ENCODE results near the gene RGS11. TPM values are rescaled to one million over a fixed set of nuclear protein-coding genes. Genes with fewer than 3 reads are reported as not detected.

Gene RGS11
- total and polyA plus RNA-seq, 5 donors from 2014 or later: not detected

- H3K4me3 Mint-ChIP-seq: no peak overlapping the region
- Histone ChIP-seq H3K4me3 (ENCODE audit: low read depth, low read length) (no peak overlapping the region), H3K36me3 (ENCODE audit: control insufficient read depth, insufficient read depth, low read length) (peaks cover 37% of the 10 kb centered on the region), H3K27me3 (ENCODE audit: control insufficient read depth, insufficient read depth, low read length) (no peaks in the 10 kb centered on the region), H3K27ac (ENCODE audit: insufficient read depth, low read length, poor library complexity, severe bottlenecking) (no peak overlapping the region), H3K4me1 (ENCODE audit: control insufficient read depth, insufficient read depth, low read length, poor library complexity, severe bottlenecking) (peaks cover 4% of the 10 kb centered on the region), H3K9me3 (ENCODE audit: control insufficient read depth in 2 of 2, low read length in 2 of 2) (no peaks in the 10 kb centered on the region)
- no peaks in the 10 kb centered on the region for H3K9me3 Mint-ChIP-seq
- H3K27me3 Mint-ChIP-seq: no peaks in the 10 kb centered on the region
- ATAC-seq (ENCODE audit: low read depth in 2 of 2): no peak
- no peak overlapping the region for H3K27ac Mint-ChIP-seq
- DNase-seq: no peak
- H3K4me1 Mint-ChIP-seq: peaks cover 0 to 8% (median 3%) of the 10 kb centered on the region in 4 donors
- H3K36me3 Mint-ChIP-seq: peaks cover 12% of the 10 kb centered on the region
Observed at GRCh38 chr16:306911-307370, 31.2 kb upstream of the RGS11 start.

- H3K4me3 ChIP-seq (ENCODE audit: low read depth, low read length): no peak overlapping the region
- H3K27me3 Mint-ChIP-seq: no peaks in the 10 kb centered on the region
- H3K9me3 ChIP-seq (ENCODE audit: control insufficient read depth in 2 of 2, low read length in 2 of 2): no peaks in the 10 kb centered on the region
- DNase-seq: no peak
- peak overlapping the region in 1 of 3 donors; percentile 28 for H3K27ac Mint-ChIP-seq
- H3K36me3 ChIP-seq (ENCODE audit: control insufficient read depth, insufficient read depth, low read length): peaks cover 38% of the 10 kb centered on the region
- no peaks in the 10 kb centered on the region for H3K9me3 Mint-ChIP-seq
- H3K27ac ChIP-seq (ENCODE audit: insufficient read depth, low read length, poor library complexity, severe bottlenecking): no peak overlapping the region
- peaks cover 12% of the 10 kb centered on the region for H3K36me3 Mint-ChIP-seq
- no peaks in the 10 kb centered on the region for H3K27me3 ChIP-seq (ENCODE audit: control insufficient read depth, insufficient read depth, low read length)
- peaks cover 0 to 8% (median 3%) of the 10 kb centered on the region in 4 donors for H3K4me1 Mint-ChIP-seq
- peaks cover 4% of the 10 kb centered on the region for H3K4me1 ChIP-seq (ENCODE audit: control insufficient read depth, insufficient read depth, low read length, poor library complexity, severe bottlenecking)
- ATAC-seq (ENCODE audit: low read depth in 2 of 2): no peak
- H3K4me3 Mint-ChIP-seq: no peak overlapping the region
Observed at GRCh38 chr16:305916-306626, 30.3 kb upstream of the RGS11 start.

DNA sequence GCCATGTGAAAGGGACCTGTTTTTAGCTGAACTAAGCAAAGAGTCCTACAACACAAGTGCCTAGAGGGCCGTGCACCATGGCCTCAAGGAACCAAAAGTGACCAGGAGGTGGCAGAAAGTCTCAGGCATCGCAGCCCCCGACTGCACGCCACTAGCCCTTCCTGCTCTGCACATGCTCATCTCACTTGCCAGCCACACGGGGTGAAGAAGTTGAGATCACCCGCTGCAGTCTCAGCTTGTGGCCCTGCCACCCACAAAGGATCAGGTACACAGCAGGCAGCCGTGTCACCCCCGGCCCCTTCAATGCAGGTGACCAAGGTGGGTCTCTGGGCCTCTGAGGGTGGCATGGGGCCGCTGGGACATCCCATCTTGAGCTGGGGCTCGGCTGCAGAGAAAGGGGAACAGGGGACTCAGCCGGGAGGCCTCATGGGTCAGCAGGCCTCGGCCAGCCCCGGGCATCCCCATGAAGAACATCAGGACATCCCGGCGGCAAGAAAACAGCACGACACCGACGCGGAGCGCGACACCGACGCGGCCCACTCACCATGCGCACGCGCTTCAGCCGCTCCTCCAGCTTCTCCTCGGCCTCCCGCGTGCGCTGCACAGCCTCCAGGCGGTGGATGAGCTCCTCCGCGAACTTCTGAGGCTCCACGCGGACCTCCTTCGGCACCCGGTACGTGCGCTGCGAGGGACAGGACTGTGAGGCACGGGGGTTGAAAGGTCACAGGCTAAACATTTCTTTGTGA lies 28.2 kb upstream of the RGS11 start:
- DNase-seq: no peak
- Mint-ChIP-seq H3K36me3 (peaks cover 8% of the 10 kb centered on the region), H3K27ac (no peak overlapping the region), H3K9me3 (no peaks in the 10 kb centered on the region), H3K4me3 (no peak overlapping the region), H3K4me1 (peaks cover 0 to 3% (median 0%) of the 10 kb centered on the region in 4 donors), H3K27me3 (no peaks in the 10 kb centered on the region)
- H3K36me3 ChIP-seq (ENCODE audit: control insufficient read depth, insufficient read depth, low read length): peaks cover 33% of the 10 kb centered on the region
- no peaks in the 10 kb centered on the region for H3K9me3 ChIP-seq (ENCODE audit: control insufficient read depth in 2 of 2, low read length in 2 of 2)
- H3K27ac ChIP-seq (ENCODE audit: insufficient read depth, low read length, poor library complexity, severe bottlenecking): no peak overlapping the region
- peak in 1 of 2 donors; percentile 46 for ATAC-seq (ENCODE audit: low read depth in 2 of 2)
- H3K27me3 ChIP-seq (ENCODE audit: control insufficient read depth, insufficient read depth, low read length): no peaks in the 10 kb centered on the region
- no peaks in the 10 kb centered on the region for H3K4me1 ChIP-seq (ENCODE audit: control insufficient read depth, insufficient read depth, low read length, poor library complexity, severe bottlenecking)
- no peak overlapping the region for H3K4me3 ChIP-seq (ENCODE audit: low read depth, low read length)

GRCh38 chr16:301950-302349 lies 26.2 kb upstream of the RGS11 start:
- H3K4me3 Mint-ChIP-seq: no peak overlapping the region
- H3K36me3 Mint-ChIP-seq: peaks cover 8% of the 10 kb centered on the region
- no peak overlapping the region for H3K27ac ChIP-seq (ENCODE audit: insufficient read depth, low read length, poor library complexity, severe bottlenecking)
- no peak for DNase-seq
- no peak for ATAC-seq (ENCODE audit: low read depth in 2 of 2)
- no peaks in the 10 kb centered on the region for H3K27me3 Mint-ChIP-seq
- H3K36me3 ChIP-seq (ENCODE audit: control insufficient read depth, insufficient read depth, low read length): peaks cover 24% of the 10 kb centered on the region
- no peak overlapping the region for H3K4me3 ChIP-seq (ENCODE audit: low read depth, low read length)
- H3K4me1 Mint-ChIP-seq: peaks cover 0 to 3% (median 0%) of the 10 kb centered on the region in 4 donors
- H3K27me3 ChIP-seq (ENCODE audit: control insufficient read depth, insufficient read depth, low read length): no peaks in the 10 kb centered on the region
- H3K4me1 ChIP-seq (ENCODE audit: control insufficient read depth, insufficient read depth, low read length, poor library complexity, severe bottlenecking): no peaks in the 10 kb centered on the region
- H3K9me3 ChIP-seq (ENCODE audit: control insufficient read depth in 2 of 2, low read length in 2 of 2): no peaks in the 10 kb centered on the region
- H3K27ac Mint-ChIP-seq: no peak overlapping the region
- no peaks in the 10 kb centered on the region for H3K9me3 Mint-ChIP-seq

GRCh38 chr16:301235-301634 lies 25.5 kb upstream of the RGS11 start:
- no peaks in the 10 kb centered on the region for H3K9me3 ChIP-seq (ENCODE audit: control insufficient read depth in 2 of 2, low read length in 2 of 2)
- peaks cover 23% of the 10 kb centered on the region for H3K36me3 ChIP-seq (ENCODE audit: control insufficient read depth, insufficient read depth, low read length)
- DNase-seq (no peak), ATAC-seq (ENCODE audit: low read depth in 2 of 2) (no peak)
- no peaks in the 10 kb centered on the region for H3K4me1 ChIP-seq (ENCODE audit: control insufficient read depth, insufficient read depth, low read length, poor library complexity, severe bottlenecking)
- H3K27me3 Mint-ChIP-seq: no peaks in the 10 kb centered on the region
- no peaks in the 10 kb centered on the region for H3K9me3 Mint-ChIP-seq
- no peak overlapping the region for H3K4me3 ChIP-seq (ENCODE audit: low read depth, low read length)
- H3K27ac ChIP-seq (ENCODE audit: insufficient read depth, low read length, poor library complexity, severe bottlenecking): no peak overlapping the region
- no peaks in the 10 kb centered on the region for H3K27me3 ChIP-seq (ENCODE audit: control insufficient read depth, insufficient read depth, low read length)
- H3K4me1 Mint-ChIP-seq: peaks cover 0 to 3% (median 0%) of the 10 kb centered on the region in 4 donors
- H3K4me3 Mint-ChIP-seq: no peak overlapping the region
- peaks cover 5% of the 10 kb centered on the region for H3K36me3 Mint-ChIP-seq
- peak overlapping the region in 1 of 3 donors; percentile 18 for H3K27ac Mint-ChIP-seq

GRCh38 chr16:297832-298231 lies 22.1 kb upstream of the RGS11 start:
- Histone ChIP-seq H3K9me3 (ENCODE audit: control insufficient read depth in 2 of 2, low read length in 2 of 2) (no peaks in the 10 kb centered on the region), H3K4me1 (ENCODE audit: control insufficient read depth, insufficient read depth, low read length, poor library complexity, severe bottlenecking) (no peaks in the 10 kb centered on the region), H3K27me3 (ENCODE audit: control insufficient read depth, insufficient read depth, low read length) (no peaks in the 10 kb centered on the region), H3K4me3 (ENCODE audit: low read depth, low read length) (no peak overlapping the region), H3K36me3 (ENCODE audit: control insufficient read depth, insufficient read depth, low read length) (peaks cover 22% of the 10 kb centered on the region), H3K27ac (ENCODE audit: insufficient read depth, low read length, poor library complexity, severe bottlenecking) (no peak overlapping the region)
- DNase-seq (no peak), ATAC-seq (ENCODE audit: low read depth in 2 of 2) (no peak)
- H3K27ac Mint-ChIP-seq: no peak overlapping the region
- peaks cover under 1% of the 10 kb centered on the region for H3K36me3 Mint-ChIP-seq
- no peaks in the 10 kb centered on the region for H3K27me3 Mint-ChIP-seq
- peaks cover 0 to 2% (median 0%) of the 10 kb centered on the region in 7 donors for H3K9me3 Mint-ChIP-seq
- no peak overlapping the region for H3K4me3 Mint-ChIP-seq
- no peaks in the 10 kb centered on the region for H3K4me1 Mint-ChIP-seq

- H3K27ac ChIP-seq (ENCODE audit: insufficient read depth, low read length, poor library complexity, severe bottlenecking): no peak overlapping the region
- DNase-seq: no peak
- H3K9me3 ChIP-seq (ENCODE audit: control insufficient read depth in 2 of 2, low read length in 2 of 2): no peaks in the 10 kb centered on the region
- Mint-ChIP-seq H3K4me1 (no peaks in the 10 kb centered on the region), H3K36me3 (peaks cover 5% of the 10 kb centered on the region), H3K9me3 (peaks cover 0 to 2% (median 0%) of the 10 kb centered on the region in 7 donors), H3K4me3 (no peak overlapping the region), H3K27ac (no peak overlapping the region), H3K27me3 (no peaks in the 10 kb centered on the region)
- peaks cover 24% of the 10 kb centered on the region for H3K36me3 ChIP-seq (ENCODE audit: control insufficient read depth, insufficient read depth, low read length)
- no peaks in the 10 kb centered on the region for H3K4me1 ChIP-seq (ENCODE audit: control insufficient read depth, insufficient read depth, low read length, poor library complexity, severe bottlenecking)
- ATAC-seq (ENCODE audit: low read depth in 2 of 2): no peak
- no peaks in the 10 kb centered on the region for H3K27me3 ChIP-seq (ENCODE audit: control insufficient read depth, insufficient read depth, low read length)
- H3K4me3 ChIP-seq (ENCODE audit: low read depth, low read length): no peak overlapping the region
Observed at GRCh38 chr16:296806-297510, 21.2 kb upstream of the RGS11 start.
